ENCODE measurements around the gene LTBP1.

Gene LTBP1

DNA sequence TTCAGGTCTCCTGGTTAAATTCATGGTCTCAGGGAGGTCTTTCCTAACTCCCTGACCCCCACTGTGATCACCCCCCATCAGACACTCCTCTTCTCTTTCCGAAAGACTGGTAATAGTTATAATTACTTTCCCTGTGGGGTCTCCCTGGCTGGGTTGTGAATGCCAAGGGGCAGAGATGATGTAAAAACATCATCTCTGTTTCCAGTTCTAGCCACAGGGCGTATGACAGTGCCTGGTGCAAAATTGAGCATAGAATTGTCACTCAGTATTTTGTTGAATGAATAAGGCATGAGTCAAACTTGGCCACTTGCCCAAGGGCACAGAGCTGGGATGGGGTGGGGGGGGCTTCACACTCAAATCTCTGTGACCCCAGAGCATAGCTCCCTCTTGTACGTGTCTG, 65.2 kb downstream of the LTBP1 start:
- no peak for DNase-seq

DNA sequence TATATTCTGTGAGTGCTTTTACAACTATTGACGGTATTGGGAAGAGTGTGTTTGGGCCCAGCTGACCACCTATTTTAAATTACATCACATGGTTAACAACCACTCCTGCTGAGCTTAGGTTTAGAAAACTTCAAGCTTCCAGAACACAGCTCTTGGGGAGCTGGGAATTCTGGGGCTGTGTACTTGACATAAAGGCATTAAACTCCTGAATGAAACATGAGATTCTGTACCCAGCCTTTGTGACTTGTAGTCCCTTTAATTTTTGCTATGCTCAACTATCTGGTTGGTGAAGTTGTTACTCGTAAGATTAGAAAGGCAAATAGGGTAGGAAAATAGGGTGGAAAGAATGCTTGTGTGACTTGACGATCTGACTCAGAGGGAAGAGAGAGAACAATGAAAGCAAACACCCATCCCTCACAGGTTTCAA, 66.9 kb downstream of the LTBP1 start:
- DNase-seq: peak; percentile 74

DNA sequence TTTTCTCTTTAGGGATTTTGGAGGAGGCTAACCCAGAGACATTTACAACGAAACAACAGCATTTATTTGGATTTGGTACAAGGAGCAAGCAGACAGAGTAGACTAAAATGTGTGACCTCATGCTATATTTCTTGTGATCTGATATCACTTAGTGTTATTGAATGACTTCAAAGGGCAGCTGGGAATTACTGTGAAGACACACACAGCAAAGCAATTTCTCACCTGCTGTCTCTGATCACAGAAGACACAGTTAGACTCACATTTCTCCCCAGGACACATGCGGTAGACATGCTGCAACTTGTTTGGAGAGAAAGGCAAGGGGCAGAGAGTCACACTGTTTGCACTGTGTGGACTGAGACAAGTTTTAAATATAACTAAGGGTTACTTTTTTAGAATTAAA, 67.5 kb downstream of the LTBP1 start:
- DNase-seq: no peak

DNA sequence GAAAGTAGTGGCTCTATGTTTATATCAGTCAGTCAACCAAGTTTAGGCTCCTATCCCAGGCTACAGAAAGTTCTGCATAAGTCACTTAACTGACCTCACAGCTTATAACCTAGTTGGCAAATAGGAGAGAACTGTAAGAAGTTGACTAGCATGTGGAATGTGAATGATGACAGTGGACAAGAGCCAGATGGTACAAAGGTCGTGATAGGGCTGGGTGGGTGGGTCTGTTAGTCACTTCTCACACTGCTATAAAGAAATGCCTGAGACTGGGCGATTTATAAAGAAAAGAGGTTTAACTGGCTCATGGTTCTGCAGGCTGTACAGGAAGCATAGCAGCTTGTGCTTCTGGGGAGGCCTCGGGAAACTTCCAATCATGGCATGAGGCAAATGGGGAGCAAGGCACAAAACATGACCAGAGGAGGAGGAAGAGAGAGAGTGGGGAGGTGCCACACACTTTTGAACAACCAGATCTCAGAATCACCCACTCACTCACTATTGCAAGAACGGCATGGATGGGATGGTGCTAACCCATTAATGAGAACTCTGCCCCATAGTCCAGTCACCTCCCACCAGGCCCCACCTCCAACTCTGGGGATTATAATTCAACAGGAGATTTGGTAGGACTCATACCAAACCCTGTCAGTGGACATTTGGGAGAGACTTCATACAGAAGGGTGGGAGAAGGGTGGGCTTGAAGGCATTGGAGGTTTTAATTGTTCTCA, 68.8 kb downstream of the LTBP1 start:
- DNase-seq: no peak

DNA sequence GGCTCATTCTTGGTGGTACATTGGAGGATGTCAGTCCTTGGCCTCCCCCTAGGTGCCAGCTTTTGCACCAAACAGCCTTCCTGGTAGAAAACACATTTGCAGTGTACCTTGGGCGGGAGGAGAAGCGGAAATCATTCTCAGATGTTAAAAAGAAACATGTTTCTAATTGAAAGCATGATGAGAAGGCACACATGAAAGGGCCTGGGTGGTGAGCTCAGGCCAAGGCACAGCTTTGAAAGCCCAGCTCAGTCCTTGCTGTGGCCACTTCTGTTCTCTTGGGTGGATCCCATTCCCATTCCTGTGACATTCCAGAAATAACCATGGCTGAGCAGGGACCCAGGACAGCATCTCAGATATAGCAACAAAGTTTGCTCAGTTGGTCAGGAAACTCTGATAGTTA, 71.5 kb downstream of the LTBP1 start:
- no peak for DNase-seq

DNA sequence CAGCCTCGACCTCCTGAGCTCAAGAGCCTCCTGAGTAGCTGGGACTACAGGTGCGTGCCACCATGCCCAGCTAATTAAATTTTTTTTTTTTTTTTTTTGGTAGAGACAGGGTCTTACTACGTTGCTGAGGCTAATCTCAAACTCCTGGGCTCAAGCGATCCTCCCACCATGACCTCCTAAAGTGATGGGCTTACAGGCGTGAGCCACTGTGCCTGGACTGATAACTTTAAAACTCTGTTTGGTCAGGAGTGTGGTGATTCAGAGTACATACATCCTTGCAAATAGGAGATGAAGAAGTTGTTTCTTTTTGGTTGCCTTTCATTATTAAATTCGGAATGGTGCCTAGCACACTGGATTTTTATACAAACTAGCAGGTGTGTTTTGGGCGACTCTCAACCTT, 73.0 kb downstream of the LTBP1 start:
- no peak for DNase-seq

DNA sequence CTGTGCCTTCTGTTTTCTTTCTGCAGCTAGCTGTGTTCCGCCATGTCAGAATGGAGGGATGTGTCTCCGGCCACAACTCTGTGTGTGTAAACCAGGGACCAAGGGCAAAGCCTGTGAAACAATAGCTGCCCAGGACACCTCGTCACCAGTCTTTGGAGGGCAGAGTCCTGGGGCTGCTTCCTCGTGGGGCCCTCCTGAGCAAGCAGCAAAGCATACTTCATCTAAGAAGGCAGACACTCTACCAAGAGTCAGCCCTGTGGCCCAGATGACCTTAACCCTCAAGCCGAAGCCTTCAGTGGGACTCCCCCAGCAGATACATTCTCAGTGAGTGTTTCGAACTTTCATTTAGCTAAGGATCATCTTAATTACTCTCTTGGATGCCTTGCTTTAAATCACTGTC, 74.1 kb downstream of the LTBP1 start:
- no peak for DNase-seq

DNA sequence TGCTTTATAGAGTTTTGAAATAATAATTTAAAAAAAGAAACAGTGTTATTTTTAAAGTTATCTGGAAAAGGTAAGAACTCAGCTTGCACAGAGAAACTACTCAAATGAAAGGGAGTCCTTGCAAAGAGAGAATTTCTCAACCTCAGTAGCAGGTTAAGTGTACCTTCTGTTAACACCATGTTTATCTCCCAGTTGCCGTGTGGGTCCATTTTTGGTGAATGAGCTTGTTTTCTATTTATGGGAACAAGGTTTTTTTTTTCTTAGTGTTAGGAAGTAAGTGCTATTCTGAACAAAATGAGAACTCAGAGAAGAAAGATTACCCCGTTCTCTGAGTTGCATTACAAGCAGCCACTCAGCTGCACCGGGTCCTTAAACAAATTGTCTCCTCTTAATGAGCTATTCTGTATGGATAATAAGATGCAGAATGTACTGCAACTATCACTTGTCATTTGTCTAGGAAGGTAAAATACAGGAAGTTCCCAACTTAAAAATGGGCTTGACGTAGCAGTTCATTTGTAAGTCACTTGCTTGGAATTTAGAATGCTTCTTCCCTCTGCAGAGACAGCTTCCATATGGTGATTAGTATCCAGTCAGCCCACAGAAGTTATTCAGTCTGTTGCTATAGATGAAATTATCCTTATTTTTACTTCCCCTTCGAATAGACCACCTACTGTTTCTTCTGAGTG, 74.9 kb downstream of the LTBP1 start:
- DNase-seq: no peak

DNA sequence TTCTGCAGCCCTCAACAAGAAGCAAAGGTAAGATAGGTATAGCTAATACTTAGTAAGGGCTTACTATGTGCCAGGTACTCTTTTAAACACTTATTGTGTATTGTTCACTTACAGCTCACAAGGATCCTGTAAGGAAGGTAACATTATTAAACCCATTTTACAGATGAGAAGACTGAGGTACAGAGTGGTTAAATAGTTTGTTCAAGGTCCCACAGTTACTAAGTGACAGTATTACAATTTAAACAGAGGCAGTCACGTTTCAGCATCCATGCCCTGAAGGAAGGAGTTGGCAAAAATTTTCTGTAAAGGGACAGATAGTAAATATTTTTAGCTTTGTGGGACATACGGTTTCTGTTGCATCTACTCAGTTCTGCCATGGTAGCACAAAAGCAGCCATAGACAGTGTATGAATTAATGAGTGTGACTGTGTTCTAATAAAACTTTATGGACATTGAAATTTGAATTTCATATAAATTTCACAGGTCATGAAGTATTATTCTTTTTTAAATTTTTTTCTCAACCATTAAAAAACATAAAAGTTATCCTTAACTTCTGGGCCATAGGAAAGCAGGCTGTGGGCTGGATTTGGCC, 75.7 kb downstream of the LTBP1 start:
- DNase-seq: no peak

DNA sequence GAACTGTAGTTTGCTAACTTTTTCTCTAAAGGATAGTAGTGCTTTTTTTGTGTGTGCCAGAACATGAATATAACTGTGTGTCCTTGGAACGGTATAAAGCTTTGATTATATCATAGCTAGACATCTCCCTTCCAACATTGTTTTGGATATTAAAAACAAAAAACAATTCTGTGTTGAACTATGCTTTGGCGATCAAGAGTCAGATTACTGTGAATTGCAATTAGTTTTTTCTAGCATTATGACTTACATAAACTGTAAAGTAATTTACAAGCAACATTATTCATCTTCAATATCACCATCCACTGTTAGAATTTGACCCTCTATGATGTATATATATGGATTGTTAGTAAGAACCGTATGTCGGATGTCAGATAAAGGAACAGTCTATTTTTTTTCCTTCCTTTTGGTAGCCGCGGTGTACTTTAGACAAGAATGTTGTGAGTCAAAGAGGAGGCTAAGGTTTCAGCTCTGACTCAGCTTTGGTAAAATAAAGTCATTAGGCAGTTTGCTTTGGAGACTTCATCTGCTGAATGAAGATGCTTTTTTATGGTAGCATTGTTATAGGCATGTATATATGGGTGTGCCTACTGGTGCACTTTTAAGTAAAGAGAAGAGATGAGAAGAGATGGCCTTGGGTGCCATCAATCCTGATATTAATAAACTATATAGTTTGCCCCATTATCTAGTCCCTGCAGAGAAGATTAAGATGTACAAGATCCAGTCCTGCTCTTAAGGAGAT, 76.4 kb downstream of the LTBP1 start:
- no peak for DNase-seq

DNA sequence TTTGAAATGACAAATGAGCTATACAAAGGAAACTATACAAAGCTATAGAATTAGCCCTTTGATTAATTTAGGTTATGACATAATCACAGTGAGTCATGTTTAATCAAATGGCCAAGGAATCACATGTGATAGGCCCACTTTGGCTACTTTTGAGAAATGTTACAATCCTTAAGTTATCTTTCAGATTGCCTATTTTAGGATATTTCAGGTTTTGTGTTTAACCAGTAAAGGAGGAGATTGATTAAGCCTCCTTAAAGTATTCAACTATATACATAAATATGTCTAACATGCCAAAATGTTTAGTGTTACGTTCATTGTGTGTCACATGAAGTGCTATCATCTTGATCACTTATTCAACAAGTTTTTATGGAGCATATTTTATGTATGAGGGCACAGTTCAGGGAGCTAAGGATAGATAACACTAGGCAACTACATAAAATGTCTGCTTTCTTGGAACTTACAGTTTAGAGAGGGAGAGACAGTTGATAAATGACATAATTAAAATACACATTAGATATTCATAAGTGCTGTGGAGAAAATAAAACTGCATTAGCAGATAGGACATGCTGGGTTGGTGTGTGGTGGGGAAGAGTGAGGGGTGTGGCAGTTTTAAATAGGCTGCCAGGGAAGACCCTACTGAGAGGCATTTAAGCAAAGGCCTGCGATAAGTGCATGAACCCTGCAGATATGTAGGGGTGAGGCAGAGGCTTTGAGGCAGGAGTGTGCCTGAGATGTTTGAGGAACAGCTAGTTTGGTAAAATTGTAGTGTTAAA, 77.2 kb downstream of the LTBP1 start:
- no peak for DNase-seq

DNA sequence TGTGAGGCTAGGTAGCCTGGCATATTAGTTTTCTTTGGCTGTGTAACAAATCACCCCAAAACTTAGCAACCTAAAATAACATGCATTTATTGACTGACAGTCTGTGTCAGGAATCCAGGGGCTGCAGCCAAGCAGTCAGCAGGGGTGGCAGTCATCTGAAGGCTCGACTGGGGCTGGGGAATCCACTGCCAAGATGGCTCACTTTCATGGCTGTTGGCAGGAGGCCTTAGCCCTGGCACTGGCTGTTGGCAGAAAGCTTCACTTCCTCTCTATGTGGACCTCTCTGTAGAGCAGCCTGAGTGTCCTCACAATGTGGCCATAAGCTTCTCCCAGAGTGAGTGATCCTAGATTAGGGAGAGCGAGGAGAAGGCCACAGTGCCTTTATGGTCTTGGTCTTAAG, 78.0 kb downstream of the LTBP1 start:
- DNase-seq: no peak

DNA sequence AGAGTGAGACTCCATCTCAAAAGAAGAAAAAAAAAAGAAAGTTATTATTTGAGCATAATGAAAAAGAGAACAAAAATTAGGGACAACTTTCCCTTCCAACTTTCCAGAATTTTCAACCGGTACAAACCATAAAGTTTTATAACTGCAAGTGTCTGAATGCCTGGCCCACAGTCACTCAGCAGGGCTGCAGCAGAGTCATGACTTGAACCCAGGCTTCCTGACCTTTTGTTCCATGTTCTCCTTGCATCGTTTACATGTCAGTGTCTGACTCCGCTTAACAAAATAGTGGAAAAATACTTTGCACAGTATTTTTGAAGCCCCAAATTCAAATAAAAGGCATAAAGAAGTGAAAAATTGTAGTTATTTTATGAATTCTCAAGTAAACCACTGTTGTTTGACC, 82.7 kb downstream of the LTBP1 start:
- DNase-seq: no peak

DNA sequence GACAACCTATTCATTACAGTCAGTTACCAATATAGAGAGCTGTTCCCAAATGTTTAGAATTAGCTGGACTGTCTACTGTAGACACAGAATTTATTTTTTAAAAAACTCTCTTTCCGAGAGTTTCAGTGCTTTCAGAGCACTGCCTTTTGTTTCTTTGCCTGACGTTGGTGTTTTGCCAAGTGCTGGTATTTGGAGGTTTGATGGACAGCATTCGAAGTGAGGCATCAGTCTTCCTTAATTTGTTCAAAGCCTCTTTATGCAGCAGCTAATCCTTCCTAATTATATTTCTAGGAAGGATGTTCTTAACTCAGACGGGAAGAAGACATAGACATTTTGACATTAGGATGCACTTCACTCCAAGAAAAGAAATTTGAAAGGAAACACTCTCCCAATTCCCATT, 83.2 kb downstream of the LTBP1 start:
- no peak for DNase-seq

DNA sequence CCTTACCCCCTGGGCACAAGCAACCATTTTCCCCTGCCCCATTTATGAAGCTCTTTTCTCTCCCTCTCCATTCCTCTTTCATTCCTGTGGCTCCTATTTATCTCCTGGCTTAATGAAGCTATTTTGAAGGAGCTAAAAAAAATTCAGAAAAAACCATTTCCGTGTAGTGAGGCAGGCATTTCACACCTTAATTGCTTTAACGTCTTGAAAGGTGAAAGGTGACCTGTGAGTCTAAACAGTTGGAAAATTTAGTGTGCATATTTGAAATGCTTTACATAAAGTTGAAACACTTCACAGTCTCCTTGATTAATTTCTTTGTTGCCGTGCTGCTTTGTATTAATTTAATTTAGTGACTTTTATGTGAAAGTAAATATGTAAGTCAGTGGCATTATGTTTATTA, 83.6 kb downstream of the LTBP1 start:
- no peak for DNase-seq

DNA sequence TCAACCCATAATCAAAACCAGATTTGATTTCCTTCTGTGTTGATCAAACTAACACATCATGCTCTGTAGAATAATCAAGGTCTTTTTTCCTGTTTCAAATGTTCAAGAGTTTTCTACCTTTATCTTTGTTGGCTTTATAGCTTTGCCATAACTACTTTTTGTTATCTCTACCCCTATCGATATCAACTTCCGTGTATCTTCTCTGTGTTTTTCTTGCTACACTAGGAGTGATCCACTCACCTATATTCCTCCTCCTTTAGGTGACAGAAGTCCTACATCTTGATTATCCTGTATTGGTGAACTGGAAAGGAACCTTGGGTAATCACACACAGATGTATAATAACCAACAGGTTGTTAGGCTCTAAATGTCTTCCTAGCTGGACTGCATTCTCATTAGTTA, 85.5 kb downstream of the LTBP1 start:
- no peak for DNase-seq

DNA sequence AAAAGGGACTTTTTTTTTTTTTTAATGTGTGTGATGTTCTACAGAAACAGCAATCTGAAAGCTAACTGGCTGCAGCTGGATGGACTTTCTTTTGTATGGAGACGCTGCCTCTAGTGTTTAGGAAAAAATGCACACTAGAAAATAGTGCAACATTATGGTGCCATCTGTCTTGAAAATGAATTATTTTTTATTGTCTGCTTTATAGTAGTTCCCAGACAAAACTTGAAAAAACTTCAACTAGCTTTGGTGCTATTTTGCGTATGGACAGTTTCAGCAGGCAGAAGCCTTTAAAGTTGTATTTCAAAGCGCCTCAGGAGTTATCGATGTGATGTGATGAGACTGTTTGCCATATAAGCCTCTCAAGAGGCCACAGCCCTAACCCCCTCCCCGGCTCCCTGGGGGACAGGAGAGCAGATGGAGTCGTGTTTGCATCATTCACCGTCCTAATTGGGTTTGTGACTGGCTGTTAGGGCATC, 86.9 kb downstream of the LTBP1 start:
- peak; percentile 20 for DNase-seq

DNA sequence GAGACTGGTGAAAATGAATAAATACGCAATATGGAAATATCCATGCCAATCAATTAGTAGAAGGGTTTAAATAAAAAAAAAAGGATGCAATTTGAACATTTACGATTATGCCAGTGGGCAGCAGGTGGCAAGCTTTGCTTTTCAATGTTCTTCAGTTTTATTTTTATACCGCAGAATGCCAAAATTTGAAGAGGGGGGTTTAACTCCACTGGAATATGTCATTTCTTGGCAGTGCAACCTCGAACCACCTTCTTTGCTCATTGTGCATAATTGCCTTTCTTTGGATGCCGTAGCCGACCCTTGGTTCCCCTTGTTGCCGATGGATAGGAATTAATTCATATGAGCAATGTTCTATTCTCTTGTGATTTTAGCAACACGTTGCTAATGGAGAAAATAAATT, 88.0 kb downstream of the LTBP1 start:
- no peak for DNase-seq

DNA sequence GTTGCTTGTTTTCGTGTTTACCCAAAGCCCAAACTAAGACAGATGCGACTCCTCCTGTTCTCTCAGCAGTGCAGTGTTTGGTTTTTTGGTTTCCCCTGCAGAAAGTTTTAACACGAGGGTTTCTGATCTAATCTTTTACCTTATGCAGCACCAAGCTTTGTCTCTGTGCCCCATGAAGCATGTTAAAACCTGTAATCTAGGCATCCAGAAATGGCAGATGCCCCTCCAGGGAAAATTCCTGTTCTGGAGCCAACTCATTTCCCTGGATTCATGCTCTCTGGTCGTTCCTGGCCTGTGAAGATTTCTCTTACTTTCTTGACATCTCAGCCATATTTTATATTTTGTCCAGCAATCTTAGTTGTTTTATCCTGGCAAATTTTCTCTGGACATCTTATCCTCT, 91.5 kb downstream of the LTBP1 start:
- DNase-seq: no peak

DNA sequence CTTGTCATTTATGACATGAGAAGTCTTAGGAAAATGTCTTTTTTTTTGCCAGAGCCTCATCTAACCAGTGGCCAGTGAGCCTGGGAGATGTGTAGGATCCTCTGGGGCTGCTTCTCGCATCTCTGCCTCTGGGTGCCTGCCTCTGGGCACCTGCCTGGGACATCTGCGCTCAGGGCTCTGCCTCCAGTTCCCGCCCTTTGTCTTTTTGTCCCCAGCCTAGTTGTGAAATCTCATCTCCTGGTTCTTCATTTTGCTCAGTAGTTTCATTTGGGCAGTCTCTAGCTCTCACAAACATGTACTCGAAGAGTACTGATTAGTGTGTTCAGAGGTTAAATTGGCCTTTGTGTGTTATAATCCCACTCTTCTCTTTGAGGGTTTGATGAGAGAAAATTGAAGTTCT, 92.0 kb downstream of the LTBP1 start:
- DNase-seq: no peak

DNA sequence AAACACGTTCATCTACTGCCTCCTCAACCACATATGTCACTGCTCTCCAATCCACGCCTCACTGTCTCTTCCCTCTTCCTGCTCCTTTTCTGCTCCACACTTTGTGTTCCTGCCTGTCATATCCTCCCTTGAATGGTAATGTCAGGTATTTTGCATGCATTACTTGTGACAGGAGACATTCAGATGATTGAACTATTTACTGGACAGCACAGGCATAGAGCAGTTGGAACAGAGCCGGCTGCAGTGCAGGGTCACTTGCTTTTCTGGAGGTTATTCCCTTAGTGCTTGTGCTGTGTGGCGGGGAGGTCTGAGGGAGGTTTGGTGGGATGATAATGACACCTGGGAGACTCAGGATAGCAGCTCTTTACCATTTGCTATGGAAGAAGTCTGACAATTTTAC, 93.8 kb downstream of the LTBP1 start:
- no peak for DNase-seq

DNA sequence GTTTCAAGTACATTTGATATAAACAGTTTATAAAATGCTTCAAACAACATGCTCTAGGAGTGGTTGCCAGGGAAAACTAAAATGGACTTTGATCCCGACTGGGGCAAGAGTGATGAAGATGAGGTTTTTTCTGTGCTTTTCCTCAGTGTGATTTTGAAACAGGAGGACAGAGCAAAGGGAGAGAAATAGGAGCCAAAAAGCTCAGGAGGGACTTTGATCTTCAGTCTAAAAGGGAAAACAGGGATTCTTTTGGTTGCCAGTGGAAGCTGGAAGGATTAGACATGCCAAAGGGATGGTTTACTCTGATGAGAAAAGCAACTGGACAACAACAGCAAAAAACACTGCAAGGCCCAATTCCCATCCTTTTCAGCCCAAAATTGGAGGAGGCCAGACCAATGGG, 95.5 kb downstream of the LTBP1 start:
- DNase-seq: no peak

DNA sequence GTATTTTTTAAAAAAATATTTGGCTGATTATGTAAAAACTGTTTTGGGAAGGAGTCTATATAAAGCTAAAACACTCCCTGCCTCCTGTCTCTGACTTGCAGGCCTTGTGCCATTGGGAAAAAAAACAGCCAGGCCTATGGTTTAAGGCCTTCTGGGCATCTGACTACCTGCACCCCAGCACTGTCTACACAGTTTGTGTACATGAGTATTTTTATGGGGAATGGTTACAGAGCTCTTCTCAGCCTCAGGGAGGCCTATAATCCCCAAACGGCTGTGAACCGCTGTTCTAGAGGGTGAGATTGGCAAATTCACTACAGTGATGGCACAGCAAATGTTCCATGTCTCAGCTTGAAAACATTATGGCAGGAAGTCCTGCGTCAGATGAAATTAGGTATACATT, 96.1 kb downstream of the LTBP1 start:
- no peak for DNase-seq
